Endodermal cell (in vitro differentiated cells): ENCODE measurements around the gene FAM185A. TPM values are rescaled to one million over a fixed set of nuclear protein-coding genes. Genes with fewer than 3 reads are reported as not detected.
"Not testable (repeated sequence)": the region's sequence is repeated elsewhere in the genome, so short reads cannot be mapped to it uniquely, and the experiment has no call there.

ENCODE experiments used
- DNase-seq: peaks from one replicate; pipeline ENCODE4 v3.0.0-alpha.2; 2017
- H3K27ac ChIP-seq: 2 replicates; pipeline ENCODE4 v1.5.1; 2013; ENCODE audit warnings: mild to moderate bottlenecking, low read depth, low read length, moderate library complexity
- H3K27me3 ChIP-seq: 2 replicates; pipeline ENCODE4 v1.6.1; 2013; ENCODE audit warnings: mild to moderate bottlenecking, low read length, moderate library complexity; ENCODE audit not compliant: insufficient read depth, control insufficient read depth, poor library complexity, severe bottlenecking
- H3K36me3 ChIP-seq: 2 replicates; pipeline ENCODE4 v1.7.0; 2013; ENCODE audit warnings: mild to moderate bottlenecking, low read length, moderate library complexity; ENCODE audit not compliant: control insufficient read depth, insufficient read depth
- H3K4me1 ChIP-seq: one replicate; pipeline ENCODE4 v1.7.0; 2013; ENCODE audit warnings: low read length; ENCODE audit not compliant: control insufficient read depth, insufficient read depth
- H3K4me3 ChIP-seq: 2 replicates; pipeline ENCODE4 v1.5.1; 2013; ENCODE audit warnings: mild to moderate bottlenecking, low read length, moderate library complexity
- H3K9ac ChIP-seq: 2 replicates; pipeline ENCODE4 v1.6.1; 2013; ENCODE audit warnings: mild to moderate bottlenecking, low read length, moderate library complexity; ENCODE audit not compliant: poor library complexity, severe bottlenecking; ENCODE audit errors: extremely low read depth
- H3K9me3 ChIP-seq: 2 replicates; pipeline ENCODE4 v1.6.1; 2013; ENCODE audit warnings: mild to moderate bottlenecking, low read length, moderate library complexity; ENCODE audit not compliant: control insufficient read depth
- H3K27ac Mint-ChIP-seq: 2 replicates; pipeline ENCODE4 v1.8.0; 2020; ENCODE audit warnings: mixed read lengths
- H3K27me3 Mint-ChIP-seq: 2 replicates; pipeline ENCODE4 v1.8.0; 2021; ENCODE audit warnings: mild to moderate bottlenecking, mixed read lengths; ENCODE audit not compliant: insufficient read depth
- H3K36me3 Mint-ChIP-seq: 2 replicates; pipeline ENCODE4 v1.8.0; 2020; ENCODE audit warnings: low read depth, mixed read lengths
- H3K4me1 Mint-ChIP-seq: 2 replicates; pipeline ENCODE4 v1.8.0; 2020; ENCODE audit warnings: mixed read lengths
- H3K4me3 Mint-ChIP-seq: 2 replicates; pipeline ENCODE4 v1.8.0; 2020; ENCODE audit warnings: mild to moderate bottlenecking, moderate library complexity, mixed read lengths
- H3K9me3 Mint-ChIP-seq: 2 replicates; pipeline ENCODE4 v1.8.0; 2020; ENCODE audit warnings: mild to moderate bottlenecking, mixed read lengths
- WGBS, 2 experiments: methylation state at CpG; one replicate each; pipeline versions ENCODE4 v1.1.5 to v1.1.7; 2013; ENCODE audit warnings: missing lambda C conversion rate in 2 of 2, mixed read lengths in 1 of 2; ENCODE audit not compliant: insufficient coverage in 1 of 2, insufficient read length in 1 of 2; 5-methylcytosine and 5-hydroxymethylcytosine counted together
- total RNA-seq, 2 donors: library from RNA; stranded (reverse); fragmentation: NEBNext Ultra II Directional in 1 of 2; extraction: Animal tissue kit (Norgen Biotek cat#: 25700) in 1 of 2; gene quantifications; 2 replicates in 1 of 2; 3 replicates in 1 of 2; pipeline ENCODE4 v1.2.1, GENCODE V29; 2021

FAM185A gene
- total RNA-seq, 2 donors from 2014 or later, result 5.6 to 7.8 TPM

DNA sequence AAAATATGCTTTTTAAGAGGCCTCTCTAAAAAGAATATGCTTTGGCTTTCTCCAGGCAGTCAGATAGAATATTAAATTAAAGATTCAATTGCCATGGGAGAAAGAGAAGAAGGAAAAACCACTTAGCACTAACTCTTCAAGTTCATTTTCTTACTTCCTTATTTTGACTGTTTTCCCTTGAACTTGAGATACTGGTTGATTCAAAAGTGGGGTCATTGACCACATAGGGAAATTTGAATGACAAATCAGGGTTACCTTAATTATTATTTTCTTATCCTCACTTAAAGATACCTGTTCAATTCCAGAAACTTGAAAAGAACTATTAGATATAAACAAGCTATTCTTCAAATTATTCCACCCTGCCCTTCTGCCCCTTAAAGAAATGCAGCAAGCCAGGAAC, 27.4 kb downstream of the FAM185A start:
- not testable (repeated sequence) for H3K4me3 ChIP-seq, H3K27ac ChIP-seq, H3K4me1 Mint-ChIP-seq, H3K4me1 ChIP-seq, H3K27me3 ChIP-seq, H3K9ac ChIP-seq, H3K27me3 Mint-ChIP-seq, H3K27ac Mint-ChIP-seq, H3K36me3 ChIP-seq, DNase-seq, H3K4me3 Mint-ChIP-seq
- peaks cover 16% of the 10 kb centered on the region for H3K9me3 Mint-ChIP-seq
- peaks cover 24% of the 10 kb centered on the region for H3K36me3 Mint-ChIP-seq
- H3K9me3 ChIP-seq, result peaks cover 14% of the 10 kb centered on the region

DNA sequence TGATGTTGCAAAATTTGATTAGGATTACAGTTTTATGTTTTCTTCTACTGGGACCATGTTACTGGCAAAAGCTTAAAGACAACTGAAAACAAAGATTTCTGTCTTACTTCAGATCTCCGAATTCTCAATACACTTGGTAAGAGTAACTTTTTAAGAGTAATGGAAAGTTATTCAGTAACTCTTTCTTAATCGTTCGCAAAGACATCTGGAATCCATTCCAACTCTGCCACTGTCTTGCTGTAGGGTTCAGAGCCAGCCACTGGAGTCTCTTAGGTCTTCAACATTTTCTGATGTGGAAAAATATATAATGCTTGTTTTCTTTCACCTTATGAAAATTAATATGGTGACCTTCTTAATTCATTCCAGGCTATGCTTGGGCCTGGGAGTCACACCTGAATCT, 29.9 kb downstream of the FAM185A start:
- H3K4me3 ChIP-seq, H3K4me3 Mint-ChIP-seq, DNase-seq, H3K9ac ChIP-seq, H3K27me3 Mint-ChIP-seq, H3K4me1 ChIP-seq, H3K27me3 ChIP-seq, H3K27ac Mint-ChIP-seq, H3K4me1 Mint-ChIP-seq, H3K36me3 ChIP-seq, H3K27ac ChIP-seq: not testable (repeated sequence)
- peaks cover 30% of the 10 kb centered on the region for H3K36me3 Mint-ChIP-seq
- H3K9me3 Mint-ChIP-seq, result peaks cover 28% of the 10 kb centered on the region
- peaks cover 15% of the 10 kb centered on the region for H3K9me3 ChIP-seq
- 88% methylated on average over 3 of the region's 3 CpGs; no CpG with 5 or more reads in 1 of the 2 experiments for WGBS, 2 experiments

DNA sequence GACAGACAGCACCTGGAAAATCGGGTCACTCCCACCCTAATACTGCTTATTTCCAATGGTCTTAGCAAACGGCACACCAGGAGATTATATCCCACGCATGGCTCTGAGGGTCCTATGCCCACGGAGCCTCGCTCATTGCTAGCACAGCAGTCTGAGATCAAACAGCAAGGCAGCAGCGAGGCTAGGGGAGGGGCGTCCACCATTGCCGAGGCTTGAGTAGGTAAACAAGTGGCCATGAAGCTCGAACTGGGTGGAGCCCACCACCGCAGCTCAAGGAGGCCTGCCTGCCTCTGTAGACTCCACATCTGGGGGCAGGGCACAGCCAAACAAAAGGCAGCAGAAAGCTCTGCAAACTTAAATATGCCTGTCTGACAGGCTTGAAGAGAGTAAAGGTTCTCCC, 32.1 kb downstream of the FAM185A start:
- H3K9ac ChIP-seq, H3K36me3 ChIP-seq, H3K4me3 ChIP-seq, H3K4me1 ChIP-seq, H3K4me3 Mint-ChIP-seq, H3K27ac Mint-ChIP-seq, H3K27ac ChIP-seq, H3K27me3 ChIP-seq, H3K27me3 Mint-ChIP-seq, DNase-seq, H3K4me1 Mint-ChIP-seq: not testable (repeated sequence)
- H3K9me3 Mint-ChIP-seq, result peaks cover 28% of the 10 kb centered on the region
- 93 to 97% methylated on average over 9 to 10 of the region's 10 CpGs for WGBS, 2 experiments
- H3K36me3 Mint-ChIP-seq, result peaks cover 30% of the 10 kb centered on the region
- peaks cover 15% of the 10 kb centered on the region for H3K9me3 ChIP-seq

DNA sequence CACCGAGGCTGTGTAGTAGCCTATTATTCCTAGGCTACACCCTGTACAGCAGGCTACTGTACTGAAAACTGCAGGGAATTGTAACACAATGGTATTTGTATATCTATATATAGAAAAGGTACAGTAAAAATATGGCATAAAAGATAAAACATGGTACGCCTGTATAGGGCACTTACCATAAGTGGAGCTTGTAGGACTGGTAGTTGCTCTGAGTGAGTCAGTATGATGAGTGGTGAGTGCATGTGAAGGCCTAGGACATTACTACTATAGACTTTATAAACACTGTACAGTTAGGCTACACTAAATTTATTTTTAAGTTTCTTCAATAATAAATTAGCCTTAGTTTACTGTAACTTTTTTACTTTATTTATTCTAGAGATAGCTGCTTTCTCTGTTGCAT, 40.0 kb downstream of the FAM185A start:
- not testable (repeated sequence) for H3K27me3 Mint-ChIP-seq, DNase-seq, H3K27ac Mint-ChIP-seq, H3K27me3 ChIP-seq, H3K4me3 Mint-ChIP-seq, H3K4me1 ChIP-seq, H3K4me1 Mint-ChIP-seq, H3K9ac ChIP-seq, H3K36me3 Mint-ChIP-seq, H3K4me3 ChIP-seq, H3K9me3 ChIP-seq, H3K27ac ChIP-seq, H3K9me3 Mint-ChIP-seq, H3K36me3 ChIP-seq
- 95 to 100% methylated on average over 1 of the region's 2 CpGs for WGBS, 2 experiments

DNA sequence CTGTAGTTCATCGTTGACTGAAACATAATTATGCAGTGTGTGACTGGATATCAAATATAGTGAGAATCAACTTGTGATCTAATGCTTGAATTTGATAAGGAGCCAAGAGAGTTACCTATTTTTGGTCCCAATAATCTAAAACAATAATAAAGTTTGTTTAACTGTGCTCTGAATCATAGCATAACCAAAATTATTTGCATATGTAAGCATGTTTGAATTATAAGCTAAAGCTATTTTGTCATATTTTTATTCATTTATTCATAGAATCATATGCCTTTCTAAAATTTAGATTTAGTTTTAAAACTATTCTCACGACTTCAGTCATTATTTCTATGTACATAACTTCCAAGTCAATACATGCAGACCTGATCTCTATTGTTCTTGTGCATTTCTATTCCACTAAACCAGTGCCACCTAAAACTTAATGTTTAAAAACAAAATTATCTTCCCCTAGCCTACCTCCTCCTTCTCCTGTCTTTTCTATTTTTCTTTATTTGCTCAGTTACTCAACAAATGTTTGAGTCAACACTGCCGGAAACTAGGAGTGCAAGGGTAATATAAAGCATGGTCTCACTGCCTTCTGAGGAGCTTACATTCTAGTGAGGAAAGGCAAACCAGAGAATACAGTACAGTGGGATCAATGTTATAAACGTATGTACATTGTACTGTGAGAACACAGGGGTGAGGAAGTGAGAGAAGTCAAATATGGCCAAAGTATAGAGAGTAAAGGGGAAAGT, 41.7 kb downstream of the FAM185A start:
- not testable (repeated sequence) for H3K36me3 ChIP-seq, H3K27me3 ChIP-seq, H3K4me3 Mint-ChIP-seq, H3K36me3 Mint-ChIP-seq, H3K27me3 Mint-ChIP-seq, DNase-seq, H3K9me3 Mint-ChIP-seq, H3K4me1 ChIP-seq, H3K27ac Mint-ChIP-seq, H3K9ac ChIP-seq, H3K4me3 ChIP-seq, H3K4me1 Mint-ChIP-seq, H3K27ac ChIP-seq, H3K9me3 ChIP-seq
- WGBS, 2 experiments, result 84% methylated on average over 3 of the region's 4 CpGs; no CpG with 5 or more reads in 1 of the 2 experiments

DNA sequence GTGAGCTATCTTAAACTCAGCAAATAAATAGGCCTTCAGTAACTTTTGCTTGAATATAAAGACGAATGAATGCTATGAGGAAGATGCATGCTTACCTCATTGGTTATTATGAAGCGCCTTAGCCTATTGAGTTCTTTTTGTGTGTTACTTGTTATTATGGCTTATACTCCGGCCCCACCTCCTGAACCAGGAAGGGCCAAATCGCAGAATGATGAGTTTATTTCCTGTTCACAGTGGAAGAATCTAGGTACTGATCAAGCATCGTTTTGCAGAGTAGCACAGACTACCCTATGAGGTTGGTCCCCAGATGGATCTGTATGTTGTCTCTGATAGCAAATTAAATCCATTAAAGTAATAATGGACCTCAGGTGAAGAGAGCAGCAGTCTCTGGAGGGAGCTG, 42.6 kb downstream of the FAM185A start:
- not testable (repeated sequence) for H3K4me3 Mint-ChIP-seq, H3K27ac Mint-ChIP-seq

DNA sequence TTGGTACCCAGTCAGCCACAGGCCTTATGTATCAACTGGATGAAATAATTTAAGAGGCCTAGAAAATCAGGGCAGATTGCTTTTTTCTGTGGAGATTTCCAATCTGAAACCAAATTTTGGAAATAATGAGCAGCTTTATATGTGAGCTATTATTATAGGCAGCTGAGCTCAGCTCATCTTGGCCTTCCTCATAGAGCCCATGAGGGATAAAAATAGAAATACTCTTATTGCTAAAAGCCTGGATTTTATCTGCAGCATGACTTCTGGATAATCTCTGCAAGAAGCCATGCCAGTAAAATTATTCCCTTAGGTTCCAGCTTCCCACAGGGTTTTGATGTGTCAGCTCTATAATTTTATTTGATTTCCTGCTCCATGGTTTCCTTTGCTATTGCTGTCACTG, 43.0 kb downstream of the FAM185A start:
- not testable (repeated sequence) for H3K27ac Mint-ChIP-seq, H3K9me3 Mint-ChIP-seq, H3K27me3 ChIP-seq, H3K4me1 Mint-ChIP-seq, H3K27ac ChIP-seq, DNase-seq, H3K4me3 Mint-ChIP-seq, H3K36me3 Mint-ChIP-seq, H3K4me1 ChIP-seq, H3K4me3 ChIP-seq, H3K27me3 Mint-ChIP-seq, H3K9ac ChIP-seq, H3K9me3 ChIP-seq, H3K36me3 ChIP-seq

More for the DNA sequence above, 42.6 kb downstream of the FAM185A start:
- H3K9ac ChIP-seq, H3K27me3 ChIP-seq, H3K36me3 ChIP-seq, H3K36me3 Mint-ChIP-seq, H3K4me3 ChIP-seq, DNase-seq, H3K27me3 Mint-ChIP-seq, H3K4me1 Mint-ChIP-seq, H3K9me3 Mint-ChIP-seq, H3K9me3 ChIP-seq, H3K27ac ChIP-seq, H3K4me1 ChIP-seq: not testable (repeated sequence)
- WGBS, 2 experiments, result 93% methylated on average over 4 of the region's 5 CpGs; no CpG with 5 or more reads in 1 of the 2 experiments
